ENCODE results near the gene TMC1. TPM values are rescaled to one million over a fixed set of nuclear protein-coding genes. Genes with fewer than 3 reads are reported as not detected.
"Not testable (repeated sequence)": the region's sequence is repeated elsewhere in the genome, so short reads cannot be mapped to it uniquely, and the experiment has no call there.

TMC1 gene
- total RNA-seq, 1 donor from 2014 or later = not detected

DNA sequence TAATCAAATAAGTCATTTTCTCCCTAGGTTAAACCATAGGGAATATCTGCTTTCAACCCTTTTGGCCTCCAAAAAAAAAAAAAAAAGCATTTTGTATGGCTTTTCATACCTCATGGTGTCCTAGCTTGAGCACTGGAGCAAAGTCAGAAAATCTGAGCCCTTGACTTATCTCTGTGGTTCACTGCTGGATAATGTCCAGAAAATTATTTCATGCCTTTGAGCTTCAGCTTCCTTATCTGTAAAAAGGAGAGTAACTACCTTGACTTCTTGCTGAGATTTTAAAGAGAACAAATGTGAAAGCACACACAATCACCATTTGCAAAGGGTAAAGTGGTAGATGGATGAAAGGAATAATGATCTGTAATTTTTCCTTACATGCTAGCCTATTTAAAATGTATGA is 265.5 kb downstream of the TMC1 start:
- intact Hi-C loops (cut with micrococcal nuclease) = no loop called here
- Mint-ChIP-seq H3K4me3 (ENCODE audit: low read depth) (no peak overlapping the region), H3K4me1 (ENCODE audit: low read depth) (no peaks in the 10 kb centered on the region), H3K36me3 (ENCODE audit: low read depth) (no peaks in the 10 kb centered on the region), H3K27ac (no peak overlapping the region), H3K27me3 (ENCODE audit: low read depth) (no peaks in the 10 kb centered on the region), H3K9me3 (no peaks in the 10 kb centered on the region)
- DNase-seq (ENCODE audit: low spot score) = no peak

DNA sequence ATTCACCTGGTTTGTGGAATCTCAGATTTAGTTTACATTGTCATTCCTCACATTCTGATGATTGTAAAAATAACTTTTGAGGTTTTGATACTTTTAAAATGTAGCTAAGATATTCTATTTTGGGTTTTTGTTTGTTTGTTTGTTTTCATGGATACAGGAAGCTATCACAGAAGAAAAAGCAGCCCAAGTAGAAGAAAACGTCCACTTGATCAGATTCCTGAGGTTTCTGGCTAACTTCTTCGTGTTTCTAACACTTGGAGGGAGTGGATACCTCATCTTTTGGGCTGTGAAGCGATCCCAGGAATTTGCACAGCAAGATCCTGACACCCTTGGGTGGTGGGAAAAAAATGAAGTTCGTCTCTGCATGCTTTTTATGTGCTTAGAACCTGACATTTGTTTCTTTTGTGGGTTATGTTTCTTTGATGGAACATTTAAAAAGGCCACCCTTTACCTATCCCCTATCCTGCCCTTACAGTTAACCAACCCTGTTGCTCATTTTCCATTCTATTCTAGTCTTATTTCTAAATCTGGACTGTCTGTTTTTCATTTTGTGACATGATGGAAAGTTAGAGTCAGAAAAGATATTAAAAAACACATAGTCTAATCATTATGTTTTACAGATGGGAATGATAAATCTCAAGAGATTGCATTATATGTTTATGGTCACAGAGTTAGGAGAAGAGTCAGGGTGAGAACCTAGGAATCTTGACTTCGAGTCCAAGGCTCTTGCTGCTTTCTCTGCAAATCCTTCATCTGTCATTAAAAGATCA is 267.7 kb downstream of the TMC1 start:
- intact Hi-C loops (cut with micrococcal nuclease) = no loop called here
- DNase-seq (ENCODE audit: low spot score) = no peak
- H3K27me3 Mint-ChIP-seq (ENCODE audit: low read depth) = no peaks in the 10 kb centered on the region
- H3K4me3 Mint-ChIP-seq (ENCODE audit: low read depth) = no peak overlapping the region
- H3K4me1 Mint-ChIP-seq (ENCODE audit: low read depth) = no peaks in the 10 kb centered on the region
- H3K36me3 Mint-ChIP-seq (ENCODE audit: low read depth) = no peaks in the 10 kb centered on the region
- H3K27ac Mint-ChIP-seq = no peak overlapping the region
- no peaks in the 10 kb centered on the region for H3K9me3 Mint-ChIP-seq

DNA sequence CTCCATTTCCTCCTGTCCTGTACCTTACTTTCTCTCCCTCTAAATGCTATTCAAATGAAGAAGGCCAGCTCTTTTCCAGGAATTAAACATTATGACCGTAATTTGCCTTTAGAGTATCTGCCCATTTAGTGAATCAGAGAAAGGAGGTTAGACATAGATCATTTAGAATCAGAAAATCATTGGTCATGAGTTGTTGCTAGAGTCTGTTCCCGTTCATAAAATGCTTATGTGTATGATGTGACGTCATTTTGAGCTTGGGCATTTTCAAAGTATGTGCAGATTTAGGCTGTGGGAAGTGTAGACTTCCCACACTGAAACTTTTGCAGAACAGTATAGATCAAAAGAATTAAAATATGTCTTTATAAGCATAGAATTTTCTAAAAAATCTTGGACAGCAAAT is 268.5 kb downstream of the TMC1 start:
- H3K9me3 Mint-ChIP-seq = peaks cover 5% of the 10 kb centered on the region
- H3K27ac Mint-ChIP-seq = no peak overlapping the region
- no peaks in the 10 kb centered on the region for H3K36me3 Mint-ChIP-seq (ENCODE audit: low read depth)
- H3K4me3 Mint-ChIP-seq (ENCODE audit: low read depth) = no peak overlapping the region
- no peak for DNase-seq (ENCODE audit: low spot score)
- intact Hi-C loops (cut with micrococcal nuclease) = no loop called here
- H3K27me3 Mint-ChIP-seq (ENCODE audit: low read depth) = no peaks in the 10 kb centered on the region
- H3K4me1 Mint-ChIP-seq (ENCODE audit: low read depth) = no peaks in the 10 kb centered on the region

DNA sequence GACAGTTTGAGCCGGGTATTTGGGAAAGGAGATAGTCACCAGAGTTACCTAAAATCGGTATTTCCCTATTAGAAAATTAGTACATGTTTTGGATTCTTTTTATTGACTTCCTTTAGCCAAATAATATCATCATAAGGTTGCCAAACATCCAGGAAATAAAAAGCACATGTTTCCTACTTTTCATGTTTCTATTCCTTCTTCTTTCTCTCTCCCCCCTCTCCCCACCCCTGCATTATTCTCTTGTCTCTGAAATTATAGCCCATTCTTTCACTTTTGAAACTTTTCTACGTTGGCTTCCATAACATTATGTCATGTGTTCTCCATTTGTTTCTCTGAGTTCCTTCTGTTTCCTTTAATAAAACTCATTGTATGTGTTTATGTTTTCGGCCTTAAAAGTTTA is 269.6 kb downstream of the TMC1 start:
- H3K9me3 Mint-ChIP-seq = peaks cover 7% of the 10 kb centered on the region
- no peaks in the 10 kb centered on the region for H3K4me1 Mint-ChIP-seq (ENCODE audit: low read depth)
- no peak overlapping the region for H3K4me3 Mint-ChIP-seq (ENCODE audit: low read depth)
- intact Hi-C loops (cut with micrococcal nuclease) = no loop called here
- H3K27ac Mint-ChIP-seq = no peak overlapping the region
- no peaks in the 10 kb centered on the region for H3K27me3 Mint-ChIP-seq (ENCODE audit: low read depth)
- no peak for DNase-seq (ENCODE audit: low spot score)
- H3K36me3 Mint-ChIP-seq (ENCODE audit: low read depth) = no peaks in the 10 kb centered on the region

DNA sequence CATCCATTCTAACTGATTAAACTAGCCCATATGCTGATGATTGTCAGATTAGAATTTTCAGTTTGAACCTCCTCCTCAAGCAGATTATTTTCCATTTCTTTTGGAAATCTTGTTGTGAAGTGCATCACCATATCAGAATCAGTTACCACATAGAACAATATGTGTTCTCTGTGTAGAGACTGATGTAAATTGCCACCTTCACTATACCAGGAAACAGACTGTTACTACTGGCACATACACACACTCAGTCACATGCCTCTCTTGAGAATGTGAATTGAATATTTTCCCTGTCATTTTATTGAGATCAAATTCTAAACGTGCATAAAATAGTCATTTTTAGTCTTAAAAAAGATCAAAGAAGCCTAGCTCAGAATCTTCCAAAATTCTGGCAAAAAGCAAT is 270.0 kb downstream of the TMC1 start:
- intact Hi-C loops (cut with micrococcal nuclease) = no loop called here
- H3K4me1 Mint-ChIP-seq (ENCODE audit: low read depth) = no peaks in the 10 kb centered on the region
- no peak overlapping the region for H3K4me3 Mint-ChIP-seq (ENCODE audit: low read depth)
- DNase-seq (ENCODE audit: low spot score) = no peak
- H3K36me3 Mint-ChIP-seq (ENCODE audit: low read depth) = no peaks in the 10 kb centered on the region
- peaks cover 7% of the 10 kb centered on the region for H3K9me3 Mint-ChIP-seq
- no peak overlapping the region for H3K27ac Mint-ChIP-seq
- no peaks in the 10 kb centered on the region for H3K27me3 Mint-ChIP-seq (ENCODE audit: low read depth)

DNA sequence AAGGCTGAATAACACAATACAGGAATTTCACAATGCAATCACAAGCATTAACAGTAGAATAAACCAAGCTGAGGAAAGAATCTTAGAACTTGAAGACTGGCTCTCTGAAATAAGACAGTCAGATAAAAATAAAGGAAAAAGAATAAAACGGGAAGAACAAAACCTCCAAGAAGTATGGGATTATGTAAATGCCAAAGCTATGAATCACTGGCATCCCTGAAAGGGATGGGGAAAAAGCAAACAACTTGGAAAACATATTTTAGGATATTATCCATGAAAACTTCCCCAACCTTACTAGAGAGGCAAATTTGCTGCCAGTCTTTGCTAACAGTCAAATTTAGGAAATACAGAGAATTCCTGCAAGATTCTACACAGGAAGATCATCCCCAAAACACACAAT is 273.5 kb downstream of the TMC1 start:
- intact Hi-C loops (cut with micrococcal nuclease) = no loop called here
- no peaks in the 10 kb centered on the region for H3K27me3 Mint-ChIP-seq (ENCODE audit: low read depth)

DNA sequence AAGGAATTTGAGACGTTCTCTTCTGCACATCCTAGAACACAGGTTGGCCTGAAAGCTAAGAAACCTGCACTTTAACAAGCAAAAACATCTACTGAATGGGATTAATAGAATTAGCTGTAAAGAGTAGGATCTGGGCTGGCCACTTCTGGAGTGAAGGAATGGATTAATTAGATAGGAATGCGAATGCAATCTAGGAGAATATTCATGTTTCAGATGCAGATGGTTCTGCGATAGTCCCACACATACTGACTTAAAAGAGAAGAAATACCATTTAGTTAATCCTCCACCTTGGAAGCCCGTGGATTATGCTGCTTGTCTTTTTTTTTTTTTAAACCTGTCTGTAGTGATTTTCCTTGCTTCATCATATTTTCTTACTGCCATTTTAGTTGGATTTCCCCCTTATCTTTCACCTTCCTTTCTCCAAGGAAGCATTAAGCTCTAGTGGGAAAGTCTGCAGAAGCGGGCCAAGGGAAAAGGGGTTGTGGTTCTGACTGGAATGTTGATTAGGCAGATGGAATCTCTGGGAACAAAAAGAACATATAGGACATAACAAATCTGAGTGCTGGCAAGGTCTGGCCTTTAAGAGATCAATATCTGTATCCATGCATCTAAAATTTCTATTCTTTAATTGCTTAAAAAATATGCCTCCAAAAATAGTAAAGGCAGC is 279.1 kb downstream of the TMC1 start:
- no peaks in the 10 kb centered on the region for H3K4me1 Mint-ChIP-seq (ENCODE audit: low read depth)
- no peaks in the 10 kb centered on the region for H3K36me3 Mint-ChIP-seq (ENCODE audit: low read depth)
- H3K27me3 Mint-ChIP-seq (ENCODE audit: low read depth) = no peaks in the 10 kb centered on the region
- no peak overlapping the region for H3K27ac Mint-ChIP-seq
- no peak overlapping the region for H3K4me3 Mint-ChIP-seq (ENCODE audit: low read depth)
- no peaks in the 10 kb centered on the region for H3K9me3 Mint-ChIP-seq
- DNase-seq (ENCODE audit: low spot score) = no peak
- intact Hi-C loops (cut with micrococcal nuclease) = no loop called here

More for the DNA sequence above, 273.5 kb downstream of the TMC1 start:
- no peak for DNase-seq (ENCODE audit: low spot score)
- Mint-ChIP-seq H3K9me3 (peaks cover 7% of the 10 kb centered on the region), H3K4me3 (ENCODE audit: low read depth) (no peak overlapping the region), H3K27ac (no peak overlapping the region), H3K36me3 (ENCODE audit: low read depth) (no peaks in the 10 kb centered on the region), H3K4me1 (ENCODE audit: low read depth) (no peaks in the 10 kb centered on the region)

DNA sequence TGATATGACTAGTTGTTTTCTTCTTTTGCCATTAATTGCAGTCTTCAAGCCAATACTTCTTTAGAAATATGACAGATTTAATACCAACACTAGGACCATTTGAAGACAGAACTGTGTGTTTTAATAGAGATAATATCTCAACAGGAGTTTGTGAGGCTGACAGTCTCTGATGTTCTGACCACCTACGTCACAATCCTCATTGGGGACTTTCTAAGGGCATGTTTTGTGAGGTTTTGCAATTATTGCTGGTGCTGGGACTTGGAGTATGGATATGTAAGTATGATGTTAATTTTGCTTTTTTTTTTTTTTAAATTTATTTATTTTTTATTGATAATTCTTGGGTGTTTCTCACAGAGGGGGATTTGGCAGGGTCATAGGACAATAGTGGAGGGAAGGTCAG is 283.8 kb downstream of the TMC1 start:
- Mint-ChIP-seq H3K4me3 (ENCODE audit: low read depth) (no peak overlapping the region), H3K9me3 (no peaks in the 10 kb centered on the region), H3K36me3 (ENCODE audit: low read depth) (no peaks in the 10 kb centered on the region), H3K27me3 (ENCODE audit: low read depth) (no peaks in the 10 kb centered on the region), H3K4me1 (ENCODE audit: low read depth) (no peaks in the 10 kb centered on the region), H3K27ac (no peak overlapping the region)
- no peak for DNase-seq (ENCODE audit: low spot score)
- intact Hi-C loops (cut with micrococcal nuclease) = no loop called here

DNA sequence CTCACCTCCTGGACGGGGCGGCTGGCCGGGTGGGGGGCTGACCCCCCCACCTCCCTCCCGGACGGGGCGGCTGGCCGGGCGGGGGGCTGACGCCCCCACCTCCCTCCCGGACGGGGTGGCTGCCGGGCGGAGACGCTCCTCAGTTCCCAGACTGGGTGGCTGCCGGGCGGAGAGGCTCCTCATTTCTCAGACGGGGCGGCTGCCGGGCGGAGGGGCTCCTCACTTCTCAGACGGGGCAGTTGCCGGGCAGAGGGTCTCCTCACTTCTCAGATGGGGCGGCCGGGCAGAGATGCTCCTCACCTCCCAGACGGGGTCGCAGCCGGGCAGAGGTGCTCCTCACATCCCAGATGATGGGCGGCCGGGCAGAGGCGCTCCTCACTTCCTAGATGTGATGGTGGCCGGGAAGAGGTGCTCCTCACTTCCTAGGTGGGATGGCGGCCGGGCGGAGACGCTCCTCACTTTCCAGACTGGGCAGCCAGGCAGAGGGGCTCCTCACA is 285.0 kb downstream of the TMC1 start:
- not testable (repeated sequence) for H3K4me3 Mint-ChIP-seq (ENCODE audit: low read depth)

DNA sequence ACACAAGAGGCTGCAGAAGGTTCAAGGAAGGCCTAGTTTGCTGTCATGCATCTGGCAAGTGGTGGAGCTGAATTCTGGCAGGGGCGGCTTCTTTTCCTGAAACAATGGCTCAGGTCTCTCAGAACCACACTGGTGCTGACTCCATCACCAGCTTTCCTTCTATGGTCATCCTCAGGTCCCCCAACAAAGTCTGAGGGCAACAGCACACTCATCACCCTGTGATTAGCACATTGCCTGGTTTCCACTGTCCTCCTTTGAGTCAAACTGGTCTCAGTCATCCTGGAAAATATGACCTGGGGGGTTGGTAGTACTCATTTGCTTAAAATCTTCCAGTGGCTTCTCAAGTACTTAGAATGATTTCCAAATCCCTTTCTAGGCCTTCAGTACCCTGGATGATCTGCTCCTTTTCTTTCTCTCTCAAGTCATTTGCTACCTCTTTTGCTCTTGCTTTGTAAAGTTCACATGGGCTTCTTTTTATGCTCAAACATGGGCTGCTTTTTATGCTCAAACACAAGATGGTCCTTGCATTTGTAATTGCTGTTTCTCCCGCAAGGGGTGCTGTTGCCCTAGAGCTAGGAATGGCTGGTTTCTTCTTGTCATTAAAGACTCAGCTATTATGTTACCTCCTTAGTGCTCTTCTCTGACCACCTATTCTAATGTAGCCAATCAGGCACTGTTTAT is 286.5 kb downstream of the TMC1 start:
- Mint-ChIP-seq H3K4me3 (ENCODE audit: low read depth) (no peak overlapping the region), H3K27ac (no peak overlapping the region), H3K36me3 (ENCODE audit: low read depth) (no peaks in the 10 kb centered on the region), H3K27me3 (ENCODE audit: low read depth) (peaks cover 4% of the 10 kb centered on the region), H3K4me1 (ENCODE audit: low read depth) (no peaks in the 10 kb centered on the region), H3K9me3 (no peaks in the 10 kb centered on the region)
- DNase-seq (ENCODE audit: low spot score) = no peak
- intact Hi-C loops (cut with micrococcal nuclease) = loop anchor here (2.0 kb wide), 1 partner anchor 23 kb away; no protein-coding TSS in a partner anchor

More for the DNA sequence above, 285.0 kb downstream of the TMC1 start:
- H3K36me3 Mint-ChIP-seq (ENCODE audit: low read depth); H3K27ac Mint-ChIP-seq; H3K9me3 Mint-ChIP-seq; H3K27me3 Mint-ChIP-seq (ENCODE audit: low read depth); DNase-seq (ENCODE audit: low spot score); H3K4me1 Mint-ChIP-seq (ENCODE audit: low read depth); intact Hi-C loops (cut with micrococcal nuclease): not testable (repeated sequence)

DNA sequence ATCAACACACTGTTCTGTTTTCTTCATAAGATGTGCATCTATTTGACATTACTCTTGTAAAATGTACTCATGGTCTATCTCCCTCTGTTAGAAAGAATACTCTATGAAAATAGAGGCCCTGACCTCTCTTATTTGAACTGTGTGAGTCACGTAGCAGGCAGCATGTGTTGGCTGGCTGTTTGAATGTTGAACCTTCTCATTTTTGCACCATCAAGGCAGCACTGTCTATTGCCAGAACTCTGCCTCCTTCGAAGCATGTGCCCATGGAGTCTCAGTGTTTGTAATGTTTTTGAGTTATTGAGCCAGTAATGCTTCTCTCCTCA is 287.0 kb downstream of the TMC1 start:
- DNase-seq (ENCODE audit: low spot score) = no peak
- Mint-ChIP-seq H3K36me3 (ENCODE audit: low read depth) (no peaks in the 10 kb centered on the region), H3K4me3 (ENCODE audit: low read depth) (no peak overlapping the region), H3K4me1 (ENCODE audit: low read depth) (no peaks in the 10 kb centered on the region), H3K27ac (no peak overlapping the region), H3K9me3 (no peaks in the 10 kb centered on the region), H3K27me3 (ENCODE audit: low read depth) (peaks cover 4% of the 10 kb centered on the region)
- intact Hi-C loops (cut with micrococcal nuclease) = loop anchor here (2.0 kb wide), 1 partner anchor 22 kb away; no protein-coding TSS in a partner anchor

DNA sequence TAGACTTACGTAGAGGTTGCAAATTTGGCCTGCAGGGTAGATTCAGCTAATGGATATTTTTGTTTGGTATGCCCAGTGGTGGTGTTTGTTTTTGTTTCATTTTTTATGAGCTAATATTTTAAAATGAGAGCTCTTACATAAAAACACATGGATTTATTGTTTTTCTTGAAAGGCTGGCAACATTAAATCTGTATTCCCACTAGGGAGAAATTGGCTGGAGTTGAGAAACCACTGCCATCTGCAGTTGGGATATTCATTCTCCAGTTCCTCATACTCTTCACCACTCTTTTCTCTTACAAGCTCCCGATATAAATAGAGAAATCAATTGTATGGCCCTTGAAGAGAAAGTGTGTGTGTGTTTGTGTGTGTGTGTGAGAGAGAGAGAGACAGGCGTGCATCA is 288.2 kb downstream of the TMC1 start:
- intact Hi-C loops (cut with micrococcal nuclease) = loop anchor here (2.0 kb wide), 1 partner anchor 21 kb away; no protein-coding TSS in a partner anchor
- H3K36me3 Mint-ChIP-seq (ENCODE audit: low read depth) = no peaks in the 10 kb centered on the region
- no peak overlapping the region for H3K27ac Mint-ChIP-seq
- peaks cover 4% of the 10 kb centered on the region for H3K27me3 Mint-ChIP-seq (ENCODE audit: low read depth)
- no peak for DNase-seq (ENCODE audit: low spot score)
- no peak overlapping the region for H3K4me3 Mint-ChIP-seq (ENCODE audit: low read depth)
- no peaks in the 10 kb centered on the region for H3K4me1 Mint-ChIP-seq (ENCODE audit: low read depth)
- no peaks in the 10 kb centered on the region for H3K9me3 Mint-ChIP-seq

DNA sequence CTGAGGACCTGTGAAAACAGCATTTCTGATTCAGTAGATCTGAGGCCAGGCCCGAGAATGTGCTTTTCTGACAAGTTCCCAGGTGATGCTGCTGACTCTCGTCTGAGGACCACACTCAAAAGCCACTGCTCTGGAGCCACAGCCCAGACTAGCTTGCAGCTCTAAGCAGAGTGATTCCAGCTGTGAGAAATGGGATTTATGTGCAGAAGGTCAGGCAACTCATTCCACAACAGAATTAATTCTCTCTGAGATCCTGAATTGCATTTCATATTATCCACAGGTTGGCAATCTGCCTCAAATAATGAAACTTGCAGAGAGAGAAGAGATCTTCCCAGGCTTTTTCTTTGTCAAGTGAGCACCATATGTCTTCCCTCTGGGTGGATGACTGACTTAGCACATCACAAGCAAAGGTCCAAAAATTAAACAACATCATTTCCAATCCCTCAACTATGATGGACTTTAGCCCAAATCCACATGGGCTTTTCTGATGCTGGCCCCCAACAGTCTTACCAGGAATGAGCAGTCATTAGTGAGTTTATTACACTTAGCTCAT is 291.2 kb downstream of the TMC1 start:
- Mint-ChIP-seq H3K9me3 (no peaks in the 10 kb centered on the region), H3K4me3 (ENCODE audit: low read depth) (no peak overlapping the region), H3K36me3 (ENCODE audit: low read depth) (no peaks in the 10 kb centered on the region), H3K27ac (no peak overlapping the region), H3K27me3 (ENCODE audit: low read depth) (peaks cover 4% of the 10 kb centered on the region), H3K4me1 (ENCODE audit: low read depth) (no peaks in the 10 kb centered on the region)
- DNase-seq (ENCODE audit: low spot score) = no peak
- intact Hi-C loops (cut with micrococcal nuclease) = no loop called here

Data from activated T-helper 2 cell treated with anti-CD3 and anti-CD28 coated beads, Interferon-gamma antibody, Interleukin-2, Interleukin-4, amounts not matched to agents 10 μg/mL and 5 μg/mL and 100 μg/mL, durations not matched to agents 14 hours and 24 hours and 36 hours (primary cell).